Activated CD4-positive, alpha-beta T cell treated with anti-CD3 and anti-CD28 coated beads for 36 hours (primary cell): ENCODE measurements around the gene CFAP100. TPM values are rescaled to one million over a fixed set of nuclear protein-coding genes. Genes with fewer than 3 reads are reported as not detected.

ENCODE experiments used
- ATAC-seq: fragments of 200-7000 bp; cut with Tn5 transposase; one replicate; pipeline ENCODE4 v1.10.0; 2021; ENCODE audit warnings: mild to moderate bottlenecking, moderate library complexity
- CTCF ChIA-PET: fragments of 350-600 bp; sonication (Branson Sonifier 250); formaldehyde crosslinking; loops from one replicate; lab custom pipeline; 2021; ENCODE audit warnings: antibody characterized with exemption; lab: Charles Lee
- POLR2A ChIA-PET: fragments of 350-600 bp; sonication (Branson Sonifier 250); formaldehyde crosslinking; loops from one replicate; lab custom pipeline; 2021; ENCODE audit warnings: antibody characterized with exemption, inconsistent platforms; lab: Charles Lee
- DNase-seq: peaks from one replicate; pipeline ENCODE4 v3.0.0-alpha.2; 2020
- H3K27ac Mint-ChIP-seq: one replicate; pipeline ENCODE4 v1.8.0; 2021; ENCODE audit warnings: mixed read lengths
- H3K27me3 Mint-ChIP-seq: one replicate; pipeline ENCODE4 v1.8.0; 2021; ENCODE audit warnings: mixed read lengths
- H3K36me3 Mint-ChIP-seq: one replicate; pipeline ENCODE4 v1.8.0; 2021; ENCODE audit warnings: low read depth, mixed read lengths
- H3K4me1 Mint-ChIP-seq: one replicate; pipeline ENCODE4 v1.8.0; 2021; ENCODE audit warnings: mixed read lengths
- H3K4me3 Mint-ChIP-seq: one replicate; pipeline ENCODE4 v1.8.0; 2021; ENCODE audit warnings: mild to moderate bottlenecking, moderate library complexity, mixed read lengths
- H3K9me3 Mint-ChIP-seq: one replicate; pipeline ENCODE4 v1.8.0; 2021; ENCODE audit warnings: low read depth, mixed read lengths
- intact Hi-C, 2 experiments: fragments of 100-400 bp; cut with DNase I in 1 of 2; cut with micrococcal nuclease in 1 of 2; formaldehyde crosslinking; loops; one replicate each; pipeline versions ENCODE4 v1.14.2 to v1.15.1; 2022 to 2024; cut with DNase I, micrococcal nuclease
- total RNA-seq, 2 experiments: library from RNA; stranded (reverse); gene quantifications; one replicate each; pipeline ENCODE4 v1.2.3, GENCODE V29; 2021

CFAP100 gene
- total RNA-seq, 2 experiments from 2014 or later = not detected

DNA sequence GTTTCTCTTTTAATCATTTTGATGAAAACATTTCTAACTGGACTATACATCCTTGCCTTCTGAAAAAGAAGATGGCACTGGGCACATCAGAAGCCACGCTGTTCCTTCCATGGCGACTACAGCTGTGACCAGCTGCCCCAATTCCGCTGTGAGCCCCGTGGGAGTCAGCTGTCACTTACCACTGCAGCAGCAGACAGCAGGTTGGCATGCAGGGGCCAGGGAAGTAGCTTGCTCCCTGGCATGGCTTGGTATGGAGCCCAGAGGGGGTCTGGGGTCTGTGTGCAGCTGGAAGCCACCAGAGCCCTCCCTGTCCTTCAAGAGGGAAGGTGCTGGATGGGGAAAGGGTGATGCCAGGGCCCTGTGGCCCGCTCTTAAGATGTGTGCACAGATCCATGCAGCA is 85.5 kb downstream of the CFAP100 start:
- Mint-ChIP-seq H3K4me1 (peaks cover 6% of the 10 kb centered on the region), H3K27me3 (no peaks in the 10 kb centered on the region), H3K36me3 (no peaks in the 10 kb centered on the region), H3K4me3 (no peak overlapping the region), H3K9me3 (no peaks in the 10 kb centered on the region), H3K27ac (no peak overlapping the region)
- ATAC-seq (no peak), DNase-seq (no peak)
- CTCF ChIA-PET = no interaction called here
- POLR2A ChIA-PET = no interaction called here
- intact Hi-C loops = no loop called here

DNA sequence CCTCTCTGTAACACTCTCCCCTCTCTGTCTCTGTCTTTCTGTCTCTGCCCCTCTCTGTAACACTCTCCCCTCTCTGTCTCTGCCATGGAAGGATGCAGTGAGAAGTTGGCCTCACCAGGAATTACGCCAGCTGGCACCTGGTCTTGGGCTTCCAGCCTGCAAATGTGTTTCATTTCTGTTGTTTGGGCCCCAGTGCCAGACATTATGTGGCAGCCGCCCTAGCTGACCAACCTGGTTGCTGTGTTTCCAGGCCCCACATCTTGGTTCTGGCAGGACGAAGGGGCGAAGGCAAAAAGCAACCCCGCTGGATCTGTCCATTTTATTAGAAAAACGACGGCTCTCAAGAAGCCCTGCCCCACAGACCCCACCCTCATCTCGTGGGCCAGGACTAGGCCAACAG is 86.2 kb downstream of the CFAP100 start:
- Mint-ChIP-seq H3K27me3 (no peaks in the 10 kb centered on the region), H3K4me1 (peaks cover 6% of the 10 kb centered on the region), H3K4me3 (no peak overlapping the region), H3K27ac (no peak overlapping the region), H3K36me3 (no peaks in the 10 kb centered on the region), H3K9me3 (no peaks in the 10 kb centered on the region)
- ChIA-PET CTCF (no interaction called here), POLR2A (no interaction called here)
- intact Hi-C loops = no loop called here
- ATAC-seq (no peak), DNase-seq (no peak)

DNA sequence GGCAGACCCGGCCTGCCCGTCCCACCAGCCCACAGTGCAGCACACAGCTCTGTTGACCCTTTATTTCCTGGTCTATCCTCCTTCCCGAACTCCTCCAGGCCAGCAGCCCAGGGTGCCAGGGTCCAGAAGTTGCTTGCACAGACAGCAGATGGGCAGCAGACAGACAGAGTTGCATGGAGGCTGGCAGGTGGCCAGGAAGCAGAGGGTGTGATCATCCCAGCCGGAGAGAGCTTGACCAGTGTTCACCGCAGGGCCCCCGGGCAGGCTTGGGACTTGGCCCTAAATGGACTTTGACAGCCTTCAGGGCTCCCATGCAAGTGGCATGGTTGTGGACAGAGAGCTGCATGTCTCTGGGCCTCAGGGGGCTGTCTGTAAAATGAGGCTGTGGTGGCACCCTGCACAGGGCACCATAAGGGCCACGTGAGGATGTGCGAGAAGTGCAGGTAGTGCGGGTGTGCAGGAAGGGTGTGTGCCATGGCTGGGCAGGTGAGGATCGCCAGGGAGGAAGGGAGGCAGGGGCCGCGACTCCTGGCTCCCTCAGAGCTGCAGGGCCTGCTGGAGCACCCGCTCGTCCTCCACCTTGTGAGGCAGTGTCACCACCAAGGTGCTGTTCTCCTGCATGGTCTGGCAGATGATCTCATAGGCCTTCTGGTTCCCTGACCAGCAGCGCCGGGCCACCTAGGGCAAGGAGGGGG is 87.2 kb downstream of the CFAP100 start:
- no peaks in the 10 kb centered on the region for H3K36me3 Mint-ChIP-seq
- ATAC-seq (no peak), DNase-seq (no peak)
- H3K27me3 Mint-ChIP-seq = no peaks in the 10 kb centered on the region
- H3K9me3 Mint-ChIP-seq = no peaks in the 10 kb centered on the region
- no peak overlapping the region for H3K4me3 Mint-ChIP-seq
- peaks cover 7% of the 10 kb centered on the region for H3K4me1 Mint-ChIP-seq
- ChIA-PET CTCF (no interaction called here), POLR2A (no interaction called here)
- intact Hi-C loops = no loop called here
- H3K27ac Mint-ChIP-seq = no peak overlapping the region

DNA sequence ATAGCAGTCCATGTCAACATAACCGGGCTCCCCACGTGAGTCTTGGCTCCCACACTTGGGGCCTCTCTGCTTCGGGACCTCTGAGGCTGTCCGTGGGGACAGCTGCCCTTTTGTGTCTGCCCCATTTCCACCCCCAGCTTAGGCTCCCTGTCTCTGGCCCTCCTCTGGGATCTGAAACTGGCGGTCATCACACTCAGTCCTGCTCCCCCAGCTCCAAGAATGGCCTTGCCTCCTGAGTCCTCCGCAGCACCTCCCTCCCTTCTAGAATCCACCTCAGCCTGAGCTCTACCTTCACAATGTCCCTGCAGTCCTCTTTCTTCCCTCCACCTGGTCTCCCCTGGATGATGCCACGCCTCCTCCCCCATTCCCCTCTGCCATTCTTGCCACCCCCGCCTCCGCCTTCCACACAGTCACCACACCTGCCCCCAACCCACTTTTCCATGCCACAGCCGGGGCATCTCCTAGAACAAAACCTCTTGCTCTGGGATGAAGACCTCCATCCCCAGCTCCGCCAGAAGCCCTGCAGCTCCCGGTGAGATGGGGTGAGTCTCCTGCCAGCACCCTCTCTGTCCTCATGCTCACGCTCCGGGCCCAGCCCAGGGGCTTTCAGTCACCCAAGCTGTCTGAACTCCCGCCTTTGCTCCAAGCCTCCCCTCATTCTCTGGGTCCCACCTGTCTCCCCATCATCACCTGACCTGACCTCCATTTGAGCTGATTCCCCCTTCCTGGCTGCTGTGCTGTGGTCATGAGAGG is 88.0 kb downstream of the CFAP100 start:
- intact Hi-C loops = no loop called here
- Mint-ChIP-seq H3K27ac (no peak overlapping the region), H3K4me1 (peaks cover 10% of the 10 kb centered on the region), H3K4me3 (no peak overlapping the region), H3K27me3 (no peaks in the 10 kb centered on the region), H3K9me3 (no peaks in the 10 kb centered on the region), H3K36me3 (no peaks in the 10 kb centered on the region)
- DNase-seq = no peak
- ChIA-PET CTCF (no interaction called here), POLR2A (no interaction called here)
- no peak for ATAC-seq

DNA sequence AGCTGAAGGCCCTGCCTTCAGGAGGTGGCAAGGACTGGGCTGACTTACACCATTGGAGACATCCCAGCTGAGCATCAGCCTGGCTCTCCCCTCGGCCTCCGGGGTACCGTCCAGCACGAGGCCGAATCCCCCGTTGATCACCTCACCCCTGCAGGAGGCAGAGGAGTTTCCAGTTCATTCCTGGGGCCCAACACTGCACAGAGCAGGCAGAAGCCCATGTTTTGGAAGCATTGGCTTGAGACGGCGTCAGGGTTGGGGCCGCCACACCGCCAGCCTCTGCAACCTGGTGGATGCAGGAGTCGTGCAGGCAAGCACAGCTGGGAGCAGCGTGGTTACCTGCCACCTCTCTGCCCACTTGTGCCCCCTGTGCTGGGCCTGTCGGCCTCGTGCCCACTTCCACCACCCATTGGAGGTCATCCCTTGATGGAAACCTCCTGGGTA is 88.6 kb downstream of the CFAP100 start:
- DNase-seq (no peak), ATAC-seq (no peak)
- H3K9me3 Mint-ChIP-seq = no peaks in the 10 kb centered on the region
- ChIA-PET POLR2A (no interaction called here), CTCF (no interaction called here)
- no peaks in the 10 kb centered on the region for H3K27me3 Mint-ChIP-seq
- no peak overlapping the region for H3K4me3 Mint-ChIP-seq
- intact Hi-C loops = no loop called here
- H3K36me3 Mint-ChIP-seq = no peaks in the 10 kb centered on the region
- H3K4me1 Mint-ChIP-seq = peaks cover 10% of the 10 kb centered on the region
- H3K27ac Mint-ChIP-seq = no peak overlapping the region

DNA sequence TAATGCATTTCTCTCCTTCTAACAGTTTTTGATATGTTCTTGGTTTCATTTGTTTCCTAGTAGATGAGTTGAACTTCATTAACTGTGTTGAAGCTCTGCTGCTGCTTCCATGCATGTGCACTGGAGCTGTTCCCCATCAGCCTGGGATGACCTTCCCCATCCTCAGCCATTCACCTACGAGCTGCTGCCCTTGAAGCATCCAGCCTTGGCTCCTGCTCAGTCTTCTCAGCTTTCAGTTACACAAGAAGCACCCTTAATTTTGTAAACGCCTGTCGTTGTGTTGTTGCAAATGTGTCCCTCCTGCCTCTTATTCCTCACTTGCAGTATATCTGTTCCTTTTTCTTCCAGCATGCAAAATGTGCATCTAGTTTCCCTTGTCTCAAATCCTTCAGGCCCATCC is 89.4 kb downstream of the CFAP100 start:
- ChIA-PET CTCF (interaction anchor here (0.6 kb wide), 1 partner anchor 39 kb away, joined by 3 read pairs; no protein-coding TSS in a partner anchor), POLR2A (no interaction called here)
- Mint-ChIP-seq H3K27ac (no peak overlapping the region), H3K27me3 (no peaks in the 10 kb centered on the region), H3K9me3 (no peaks in the 10 kb centered on the region), H3K36me3 (no peaks in the 10 kb centered on the region), H3K4me1 (peaks cover 10% of the 10 kb centered on the region), H3K4me3 (no peak overlapping the region)
- DNase-seq (no peak), ATAC-seq (no peak)
- intact Hi-C loops = no loop called here

DNA sequence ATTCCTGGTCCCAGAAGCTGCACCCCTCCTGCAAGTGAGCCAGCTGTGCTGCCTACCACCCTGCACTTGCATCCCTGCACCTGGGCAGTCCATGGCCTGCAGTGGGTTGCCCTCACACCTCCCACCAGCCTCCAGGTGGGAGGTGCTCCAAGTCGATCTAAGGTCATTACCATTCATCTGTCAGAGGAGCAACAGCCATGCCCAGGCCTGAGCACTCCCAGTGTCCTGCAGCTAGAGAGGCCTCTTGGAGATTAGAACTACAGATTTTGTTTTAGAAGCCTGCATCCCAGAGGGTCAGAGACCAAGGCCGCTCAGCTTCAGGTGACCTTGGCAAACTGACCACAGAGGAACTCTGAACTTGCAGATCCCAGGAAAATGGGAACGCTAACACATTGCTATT is 90.0 kb downstream of the CFAP100 start:
- Mint-ChIP-seq H3K27ac (no peak overlapping the region), H3K27me3 (no peaks in the 10 kb centered on the region), H3K4me3 (no peak overlapping the region), H3K4me1 (peaks cover 10% of the 10 kb centered on the region), H3K36me3 (no peaks in the 10 kb centered on the region), H3K9me3 (no peaks in the 10 kb centered on the region)
- ATAC-seq (no peak), DNase-seq (no peak)
- intact Hi-C loops = no loop called here
- ChIA-PET CTCF (interaction anchor here (0.6 kb wide), 1 partner anchor 38 kb away, joined by 3 read pairs; no protein-coding TSS in a partner anchor), POLR2A (no interaction called here)

DNA sequence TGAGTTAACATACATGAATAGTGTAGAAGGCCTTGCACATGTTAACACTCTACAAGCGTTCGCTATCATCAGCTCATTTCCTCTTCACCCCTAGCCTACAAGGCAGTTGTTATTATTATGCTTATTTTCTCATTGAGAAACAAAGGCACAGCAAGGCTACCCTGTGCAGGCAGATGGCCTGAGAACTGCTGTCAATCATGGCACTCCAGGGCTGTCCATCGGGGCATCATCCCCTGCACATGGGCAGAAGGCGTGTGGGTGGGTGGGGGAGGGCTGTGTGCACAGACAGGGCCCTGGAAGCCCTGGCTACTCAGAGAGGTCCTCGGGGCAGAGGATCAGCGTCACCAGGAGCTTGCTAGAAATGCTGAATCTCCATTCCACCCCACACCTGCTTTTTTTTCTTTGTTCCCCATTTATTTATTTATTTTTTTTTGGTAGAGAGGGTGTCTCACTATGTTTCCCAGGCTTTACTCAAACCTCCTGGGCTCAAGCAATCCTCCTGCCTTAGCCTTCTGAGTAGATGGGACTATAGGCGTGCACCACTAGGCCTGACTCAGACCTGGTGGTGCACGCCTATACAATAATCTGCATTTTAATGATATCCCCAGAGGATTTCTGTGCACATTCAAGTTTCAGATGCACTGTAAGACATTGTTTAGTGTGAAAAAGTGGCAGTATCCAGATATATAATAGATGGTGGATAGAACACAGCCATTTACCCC is 90.6 kb downstream of the CFAP100 start:
- ChIA-PET CTCF (no interaction called here), POLR2A (no interaction called here)
- Mint-ChIP-seq H3K27ac (no peak overlapping the region), H3K27me3 (no peaks in the 10 kb centered on the region), H3K36me3 (no peaks in the 10 kb centered on the region), H3K4me1 (peaks cover 10% of the 10 kb centered on the region), H3K4me3 (no peak overlapping the region), H3K9me3 (no peaks in the 10 kb centered on the region)
- DNase-seq (no peak), ATAC-seq (no peak)
- intact Hi-C loops = no loop called here

DNA sequence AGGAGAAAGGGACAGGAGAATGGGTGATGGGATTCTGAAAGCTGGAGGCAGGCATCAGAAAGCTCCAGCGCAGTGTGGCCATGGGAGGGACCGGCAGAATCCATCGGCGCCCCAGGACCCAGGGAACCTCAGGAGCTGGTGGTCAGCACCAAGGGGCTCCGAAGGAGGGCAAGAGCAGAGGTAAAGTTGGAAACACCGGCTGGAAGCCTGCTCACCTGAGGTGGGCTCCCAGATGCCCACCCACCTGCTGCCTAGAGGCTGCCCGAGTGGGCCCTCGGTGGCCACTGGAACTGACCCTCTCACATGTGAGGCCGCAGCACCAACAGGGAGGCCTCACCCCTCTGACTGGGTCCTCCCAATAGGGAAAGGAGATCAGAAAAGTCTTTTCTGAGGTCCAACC is 91.2 kb downstream of the CFAP100 start:
- ChIA-PET POLR2A (no interaction called here), CTCF (no interaction called here)
- ATAC-seq (no peak), DNase-seq (no peak)
- intact Hi-C loops = no loop called here
- no peaks in the 10 kb centered on the region for H3K27me3 Mint-ChIP-seq
- no peaks in the 10 kb centered on the region for H3K9me3 Mint-ChIP-seq
- H3K4me3 Mint-ChIP-seq = no peak overlapping the region
- no peaks in the 10 kb centered on the region for H3K36me3 Mint-ChIP-seq
- no peak overlapping the region for H3K27ac Mint-ChIP-seq
- H3K4me1 Mint-ChIP-seq = peaks cover 10% of the 10 kb centered on the region

Other genes starting within 250 kb of the CFAP100 start
- gene ALDH1L1, start 214.3 kb upstream of the CFAP100 start, total RNA-seq = under 1 TPM; 0.05 to 0.18 TPM
- gene KLF15, start 37.5 kb upstream of the CFAP100 start, total RNA-seq = under 1 TPM; 0.32 to 0.53 TPM
- 10 to 100 TPM; 21.6 to 23.1 TPM for gene ZXDC, start 81.0 kb downstream of the CFAP100 start, total RNA-seq
- gene UROC1, start 122.9 kb downstream of the CFAP100 start, total RNA-seq = not detected
- gene CHST13, start 129.2 kb downstream of the CFAP100 start, total RNA-seq = not detected
- gene C3orf22, start 164.0 kb downstream of the CFAP100 start, total RNA-seq = not detected